Stimulated activated CD4-positive, alpha-beta T cell treated with anti-CD3 and anti-CD28 coated beads, Interleukin-4, amount 100 ng/mL, for 1 hour (primary cell): ENCODE results near the gene FRMD3.

Experiments used
- DNase-seq: peaks from one replicate; pipeline ENCODE4 v3.0.0-alpha.2; 2020

Gene FRMD3

GRCh38 chr9:83327323-83327722, 210.9 kb downstream of the FRMD3 start:
- no peak for DNase-seq

- no peak for DNase-seq
These were observed 215.1 kb downstream of the FRMD3 start for GRCh38 chr9:83323148-83323547.

- no peak for DNase-seq
These were observed 215.8 kb downstream of the FRMD3 start for GRCh38 chr9:83322438-83322837.

GRCh38 chr9:83317244-83317643, 221.0 kb downstream of the FRMD3 start:
- DNase-seq: no peak

- DNase-seq: no peak
These were observed 222.6 kb downstream of the FRMD3 start for GRCh38 chr9:83315649-83316048.

- DNase-seq: no peak
These were observed 224.4 kb downstream of the FRMD3 start for GRCh38 chr9:83313781-83314180.

GRCh38 chr9:83312537-83312936, 225.7 kb downstream of the FRMD3 start:
- DNase-seq: no peak

GRCh38 chr9:83307066-83307724, 231.0 kb downstream of the FRMD3 start:
- no peak for DNase-seq

GRCh38 chr9:83304686-83305085, 233.5 kb downstream of the FRMD3 start:
- DNase-seq: no peak

- no peak for DNase-seq
These were observed 238.6 kb downstream of the FRMD3 start for GRCh38 chr9:83299571-83299970.

GRCh38 chr9:83299094-83299493, 239.1 kb downstream of the FRMD3 start:
- DNase-seq: no peak

- DNase-seq: no peak
These were observed 242.1 kb downstream of the FRMD3 start for GRCh38 chr9:83296123-83296522.

GRCh38 chr9:83294816-83295215, 243.4 kb downstream of the FRMD3 start:
- DNase-seq: no peak

GRCh38 chr9:83291196-83291595, 247.0 kb downstream of the FRMD3 start:
- DNase-seq: no peak

GRCh38 chr9:83290692-83291091, 247.5 kb downstream of the FRMD3 start:
- DNase-seq: no peak

GRCh38 chr9:83287021-83287420, 251.2 kb downstream of the FRMD3 start:
- DNase-seq: no peak

GRCh38 chr9:83285445-83286225, 252.6 kb downstream of the FRMD3 start:
- DNase-seq: no peak

- DNase-seq: no peak
These were observed 253.5 kb downstream of the FRMD3 start for GRCh38 chr9:83284746-83285145.

- no peak for DNase-seq
These were observed 254.7 kb downstream of the FRMD3 start for GRCh38 chr9:83283528-83283927.

GRCh38 chr9:83281306-83282255, 256.6 kb downstream of the FRMD3 start:
- DNase-seq: no peak

GRCh38 chr9:83280790-83281189, 257.4 kb downstream of the FRMD3 start:
- DNase-seq: no peak

- DNase-seq: no peak
These were observed 257.9 kb downstream of the FRMD3 start for GRCh38 chr9:83280268-83280667.

- no peak for DNase-seq
These were observed 263.4 kb downstream of the FRMD3 start for GRCh38 chr9:83274787-83275186.
